Kasumi-1 (cell line): ENCODE measurements around the gene DISP3.

ENCODE experiments used
- DNase-seq, 2 experiments: peaks; one replicate each; lab custom pipeline; 2025; lab: John Stamatoyannopoulos, UW

The DISP3 gene

GRCh38 chr1:11486231-11487009 is 7.5 kb downstream of the DISP3 start:
- no peak for DNase-seq

GRCh38 chr1:11487196-11487751 is 8.3 kb downstream of the DISP3 start:
- no peak for DNase-seq

DNA sequence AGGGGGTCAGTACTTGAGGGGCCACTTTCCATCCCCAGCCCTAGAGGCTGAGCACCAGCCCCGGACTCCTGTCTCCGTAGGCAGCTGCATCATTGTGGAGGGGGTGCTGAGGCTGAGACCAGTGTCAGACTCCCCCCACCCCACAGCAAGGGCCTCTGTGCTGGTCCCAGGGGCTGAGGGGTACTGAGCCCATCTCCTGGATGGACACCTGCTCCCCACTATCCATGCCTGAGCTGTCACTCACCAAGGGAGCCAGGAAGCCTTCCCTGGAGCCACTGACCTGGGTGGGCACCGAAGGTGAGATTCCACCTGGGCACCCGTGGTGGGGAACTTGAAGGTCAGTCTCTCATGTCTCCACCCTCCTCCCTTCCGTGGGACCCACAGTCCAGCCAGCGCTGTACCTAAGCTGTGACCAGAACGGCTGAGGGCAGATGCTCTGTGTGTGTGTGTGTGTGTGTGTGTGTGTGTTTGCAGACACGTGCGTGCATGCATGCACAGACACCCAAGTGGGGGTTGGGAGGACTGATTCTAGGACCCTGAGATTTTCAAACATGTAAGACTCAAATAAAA is 9.3 kb downstream of the DISP3 start:
- no peak for DNase-seq

- no peak for DNase-seq
These were observed 10.1 kb downstream of the DISP3 start for GRCh38 chr1:11488966-11489625.

DNA sequence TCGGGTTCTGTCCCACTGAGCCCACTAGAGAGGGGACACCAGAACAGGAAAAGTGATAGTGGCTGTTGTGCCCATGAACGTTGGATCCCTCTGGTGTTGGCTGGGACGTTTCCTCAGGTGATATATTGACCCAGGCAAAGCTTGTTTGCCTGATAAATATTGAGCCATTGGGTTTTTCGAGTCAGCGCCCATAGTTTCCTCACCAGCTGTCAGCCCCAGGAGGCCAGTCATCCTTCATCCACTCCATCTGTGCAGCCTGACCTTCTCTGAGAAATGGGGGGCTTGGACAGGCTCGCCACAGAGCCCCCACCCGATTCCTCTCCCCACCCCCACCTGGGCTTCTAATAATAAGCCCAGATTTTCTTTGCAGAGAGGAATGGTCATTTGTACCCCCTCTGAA is 13.3 kb downstream of the DISP3 start:
- DNase-seq, result no peak

GRCh38 chr1:11493972-11494655 is 15.2 kb downstream of the DISP3 start:
- no peak for DNase-seq

GRCh38 chr1:11494771-11495170 is 15.8 kb downstream of the DISP3 start:
- DNase-seq, result no peak

GRCh38 chr1:11495579-11495978 is 16.6 kb downstream of the DISP3 start:
- DNase-seq, result no peak

DNA sequence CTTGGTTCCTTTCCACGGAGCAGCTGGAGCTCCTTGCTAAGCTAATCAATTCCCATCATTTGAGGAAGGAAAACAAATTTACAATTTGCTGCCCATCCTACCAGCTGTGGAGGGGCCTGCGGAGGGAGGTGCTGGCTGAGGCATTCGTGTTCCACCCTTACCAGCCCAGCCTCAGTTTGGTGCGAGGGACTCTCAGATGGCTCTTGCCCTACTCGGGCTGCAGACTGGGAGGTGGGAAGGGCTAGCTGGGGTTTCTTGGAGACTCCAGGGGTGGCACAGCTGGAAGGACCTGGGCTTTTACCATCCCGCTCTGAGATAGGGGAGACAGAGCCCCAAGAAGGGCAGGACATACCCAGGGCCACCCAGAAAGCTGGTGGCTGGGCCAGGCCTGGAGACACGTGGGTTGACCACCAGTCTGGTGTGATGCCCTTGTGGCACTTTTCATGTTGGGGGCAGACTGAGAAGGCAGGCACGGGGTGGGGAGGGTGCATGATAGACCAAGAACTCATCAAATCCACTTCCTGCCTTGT is 17.7 kb downstream of the DISP3 start:
- DNase-seq, result no peak

- DNase-seq, result no peak
These were observed 20.1 kb downstream of the DISP3 start for GRCh38 chr1:11498956-11499594.

DNA sequence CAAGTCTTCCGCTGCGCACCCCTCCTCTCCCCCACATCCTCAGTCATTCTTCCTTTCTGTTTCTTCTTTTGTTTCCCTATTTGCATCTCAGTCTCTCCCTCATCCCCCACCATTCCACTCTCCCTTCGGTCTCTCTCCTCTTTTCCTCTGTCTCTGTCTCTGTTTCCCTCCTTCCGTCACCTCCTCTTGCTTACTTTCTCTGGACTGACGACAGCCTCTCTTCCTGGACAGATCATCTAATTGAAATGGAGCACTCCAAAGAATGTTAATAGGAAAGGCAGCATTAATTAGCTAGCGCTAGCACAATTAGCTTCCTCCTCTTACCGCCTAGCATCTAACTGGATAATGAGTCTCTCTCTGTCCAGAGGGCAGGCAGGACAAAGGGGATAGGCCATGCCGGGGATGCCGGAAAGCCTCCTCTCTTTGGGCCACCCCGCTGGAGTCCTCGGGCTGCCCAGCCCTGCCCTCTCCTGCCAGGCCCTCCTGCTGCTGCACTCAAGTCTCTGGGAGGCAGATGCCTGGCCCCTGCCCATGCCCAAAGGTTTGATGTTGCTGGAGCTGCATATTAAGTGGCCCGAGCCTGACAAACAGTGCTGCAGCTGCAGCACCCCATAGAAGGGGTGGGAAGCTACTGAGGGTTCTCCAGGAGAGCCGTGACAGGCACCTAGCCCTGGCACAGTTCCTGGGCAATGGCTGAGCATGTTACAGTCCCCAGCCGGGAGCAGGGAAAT is 20.8 kb downstream of the DISP3 start:
- no peak for DNase-seq

- DNase-seq, result no peak
These were observed 21.9 kb downstream of the DISP3 start for GRCh38 chr1:11500881-11501280.

DNA sequence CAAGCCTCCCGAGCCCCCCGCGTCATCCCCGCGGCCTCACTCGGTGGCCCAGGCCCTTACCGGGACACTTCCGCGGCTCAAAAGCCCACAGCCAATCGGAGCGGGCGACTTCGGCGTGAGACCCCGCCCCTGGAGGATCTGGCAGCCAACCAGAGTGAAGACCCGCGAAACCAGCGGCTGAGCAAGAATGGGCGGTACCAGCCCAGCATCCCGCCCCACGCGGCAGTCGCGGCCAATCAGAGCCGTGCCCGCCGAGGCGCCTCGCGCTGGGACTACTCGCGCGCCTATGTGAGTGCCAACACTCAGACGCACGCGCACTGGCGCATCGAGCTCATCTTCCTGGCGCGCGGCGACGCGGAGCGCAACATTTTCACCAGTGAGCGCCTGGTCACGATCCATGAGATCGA is 22.5 kb downstream of the DISP3 start:
- DNase-seq, result no peak

DNA sequence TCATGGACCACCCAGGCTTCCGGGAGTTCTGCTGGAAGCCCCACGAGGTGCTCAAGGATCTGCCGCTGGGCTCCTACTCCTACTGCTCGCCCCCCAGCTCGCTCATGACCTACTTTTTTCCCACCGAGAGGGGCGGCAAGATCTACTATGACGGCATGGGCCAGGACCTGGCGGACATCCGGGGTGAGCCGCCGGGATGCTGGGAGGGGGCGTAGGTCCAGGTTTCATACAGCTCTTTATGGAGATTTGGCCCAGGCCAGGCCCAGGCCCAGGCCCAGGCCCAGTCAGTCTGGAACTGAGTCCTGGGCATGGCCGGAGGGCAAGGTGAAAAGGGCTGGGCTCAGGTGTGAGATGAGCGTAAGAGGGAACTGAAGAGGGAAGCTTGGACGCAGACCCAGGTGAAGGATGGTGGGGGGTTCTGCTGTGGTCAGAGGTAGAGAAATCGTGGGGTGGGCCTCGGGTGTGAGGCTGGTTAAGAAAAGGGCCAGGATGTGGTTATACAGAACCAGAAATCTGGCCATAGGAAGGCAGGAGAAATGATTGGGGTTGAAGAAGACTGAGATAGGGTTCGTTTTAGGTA is 23.0 kb downstream of the DISP3 start:
- DNase-seq, result no peak

DNA sequence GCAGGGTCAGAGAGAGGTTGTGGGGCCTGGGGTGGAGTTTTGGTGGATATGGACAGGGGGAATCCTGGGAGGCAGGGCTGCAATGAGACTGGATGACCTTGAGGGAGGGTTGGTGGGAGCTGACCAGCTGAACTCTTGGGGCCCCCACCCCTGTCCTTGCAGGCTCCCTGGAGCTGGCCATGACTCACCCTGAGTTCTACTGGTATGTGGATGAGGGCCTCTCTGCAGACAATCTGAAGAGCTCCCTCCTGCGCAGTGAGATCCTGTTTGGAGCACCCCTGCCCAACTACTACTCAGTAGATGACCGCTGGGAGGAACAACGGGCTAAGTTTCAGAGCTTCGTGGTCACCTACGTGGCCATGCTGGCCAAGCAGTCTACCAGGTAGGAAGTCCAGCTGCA is 23.6 kb downstream of the DISP3 start:
- no peak for DNase-seq

GRCh38 chr1:11504599-11504998 is 25.6 kb downstream of the DISP3 start:
- DNase-seq, result no peak

- peak; percentile 4 to 13 for DNase-seq
These were observed 26.9 kb downstream of the DISP3 start for GRCh38 chr1:11505591-11506538.

DNA sequence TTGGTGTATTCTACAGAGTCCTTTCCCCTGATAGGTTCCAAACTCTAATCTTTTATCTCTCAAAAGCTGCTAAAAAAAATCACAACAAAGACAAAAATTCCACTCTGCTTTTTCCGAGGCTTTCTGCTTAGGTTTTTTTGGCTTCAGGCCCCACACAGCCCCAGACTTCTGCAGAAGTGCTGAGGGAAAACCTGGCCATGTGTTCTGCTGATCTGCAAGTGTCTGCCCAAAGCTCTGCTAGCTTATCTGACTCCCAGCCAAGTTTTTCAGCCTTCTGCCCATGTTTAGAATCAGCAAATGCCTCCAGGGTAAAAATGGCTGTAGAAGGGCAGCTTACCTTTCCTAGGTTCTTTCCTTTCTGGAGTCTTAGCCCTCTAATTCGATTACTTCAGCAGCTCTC is 28.4 kb downstream of the DISP3 start:
- no peak for DNase-seq

GRCh38 chr1:11513681-11514080 is 34.7 kb downstream of the DISP3 start:
- DNase-seq, result no peak
